Measurements from ENCODE around the gene FASTKD2.

FASTKD2 gene

DNA sequence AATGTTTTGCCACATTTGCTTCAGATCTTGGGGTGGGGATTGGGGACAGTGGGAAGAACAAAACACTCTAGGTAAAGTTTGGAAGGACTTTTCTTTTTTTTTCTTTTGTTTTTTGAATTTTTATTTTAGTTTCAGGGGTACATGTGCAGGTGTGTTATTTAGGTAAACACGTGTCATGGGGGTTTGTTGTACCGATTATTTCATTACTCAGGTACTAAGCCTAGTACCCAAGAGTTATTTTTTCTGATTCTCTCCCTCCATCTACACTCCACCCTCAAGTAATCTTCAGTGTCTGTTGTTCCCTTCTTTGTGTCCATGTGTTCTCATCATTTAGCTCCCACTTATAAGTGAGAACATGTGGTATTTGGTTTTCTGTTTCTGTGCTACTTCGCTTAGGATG, 73.3 kb downstream of the FASTKD2 start:
- DNase-seq (ENCODE audit: low spot score) = no peak

DNA sequence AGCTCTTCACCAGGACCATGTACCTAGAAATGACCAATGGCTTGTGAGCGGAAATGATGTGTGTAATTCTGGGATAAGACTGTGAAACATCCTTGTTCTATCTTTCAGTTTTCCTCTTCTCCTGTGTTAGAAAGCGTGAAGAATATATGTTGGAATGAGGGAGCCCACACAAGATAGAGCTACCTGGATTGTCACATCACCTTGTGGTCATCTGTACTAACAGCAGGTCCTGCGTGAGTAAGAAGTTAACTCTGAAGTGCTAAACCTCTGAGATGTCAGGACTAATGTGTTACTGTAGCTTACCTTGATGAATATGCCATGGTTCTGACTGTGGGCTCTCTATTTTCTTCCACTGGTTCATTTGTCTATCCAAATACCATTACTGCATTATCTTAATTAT, 75.6 kb downstream of the FASTKD2 start:
- DNase-seq (ENCODE audit: low spot score) = no peak
